ENCODE data around the gene CACNB4. TPM values are rescaled to one million over a fixed set of nuclear protein-coding genes. Genes with fewer than 3 reads are reported as not detected.
"Not testable (repeated sequence)": the region's sequence is repeated elsewhere in the genome, so short reads cannot be mapped to it uniquely, and the experiment has no call there.

Gene CACNB4
- total and polyA plus RNA-seq, 2 donors, result 4.8 to 33.9 TPM

DNA sequence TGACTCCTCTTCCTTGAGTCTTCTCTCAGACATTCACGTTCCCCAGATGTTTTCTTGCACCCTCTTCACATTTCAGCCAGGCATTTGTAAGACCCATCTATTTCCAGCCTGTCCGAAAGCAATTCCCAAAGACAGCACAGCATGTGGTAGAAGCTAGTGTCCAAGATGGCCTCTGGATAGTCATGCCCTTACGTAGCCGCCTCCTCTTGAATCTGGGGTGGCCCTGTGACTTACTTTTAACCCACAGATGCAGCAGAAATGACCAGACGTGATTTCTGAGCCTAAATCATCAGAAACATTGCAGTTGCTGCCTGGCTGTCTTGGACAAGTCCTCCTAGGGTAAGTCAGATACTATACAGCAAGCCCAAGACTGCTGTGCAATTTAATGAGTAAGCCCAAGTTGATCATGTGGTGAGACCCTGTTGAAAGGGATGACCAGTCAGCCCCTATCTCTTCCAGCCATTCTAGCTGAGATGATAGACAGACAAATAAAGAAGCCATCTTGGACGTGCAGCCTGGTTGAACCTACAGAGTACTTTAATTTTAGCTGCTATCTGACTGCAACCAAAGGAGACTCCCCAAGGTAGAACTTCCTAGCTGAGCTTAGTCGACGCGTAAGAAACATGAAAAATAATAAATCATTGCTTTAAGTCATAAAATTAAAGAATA, 282.9 kb downstream of the CACNB4 start:
- Histone ChIP-seq H3K4me1 (ENCODE audit: insufficient read depth) (no peaks in the 10 kb centered on the region), H3K27ac (ENCODE audit: low read depth) (no peak overlapping the region), H3K4me3 (ENCODE audit: low read depth, low read length) (no peak overlapping the region), H3K36me3 (ENCODE audit: insufficient read depth) (peaks cover 2% of the 10 kb centered on the region)
- no peak for DNase-seq (ENCODE audit: extremely low spot score)
- WGBS, result 94% methylated on average over 9 of the region's 9 CpGs

DNA sequence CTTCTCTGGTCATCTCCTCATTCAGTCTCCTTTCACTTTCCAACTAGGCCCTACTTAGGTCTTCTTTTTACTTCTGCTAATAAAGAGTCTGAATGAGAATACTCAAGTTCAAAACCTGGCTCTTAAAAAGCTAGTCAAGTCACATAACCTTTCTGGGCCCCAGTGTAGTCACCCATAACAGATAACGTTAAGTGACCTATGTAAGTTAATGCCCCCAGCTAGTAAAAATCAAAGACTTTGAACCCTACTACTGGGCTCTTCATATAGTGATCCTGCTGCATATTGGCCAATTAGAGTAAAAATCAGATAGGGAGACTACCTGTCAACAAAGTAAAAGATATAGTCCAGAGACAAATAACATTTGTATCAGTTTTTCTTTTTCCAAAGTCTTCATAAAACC, 288.4 kb downstream of the CACNB4 start:
- no peaks in the 10 kb centered on the region for H3K36me3 ChIP-seq (ENCODE audit: insufficient read depth)

DNA sequence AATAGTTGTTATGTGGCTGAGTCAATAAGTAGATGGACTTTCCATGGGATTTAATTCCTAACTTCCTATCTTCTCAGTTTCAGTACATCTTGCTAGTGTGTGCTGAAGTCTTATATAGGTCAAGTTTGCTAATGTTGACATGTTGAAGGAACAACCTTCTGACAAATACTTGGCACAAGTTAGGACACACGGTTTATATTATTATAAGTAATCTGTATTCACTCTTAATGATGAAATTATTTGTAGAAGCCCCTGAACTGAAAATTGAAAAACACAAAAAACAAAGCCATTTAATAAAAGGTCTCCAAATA, 289.8 kb downstream of the CACNB4 start:
- no peak for DNase-seq (ENCODE audit: extremely low spot score)
- no peaks in the 10 kb centered on the region for H3K36me3 ChIP-seq (ENCODE audit: insufficient read depth)
- H3K4me3 ChIP-seq (ENCODE audit: low read depth, low read length), result no peak overlapping the region
- no peaks in the 10 kb centered on the region for H3K4me1 ChIP-seq (ENCODE audit: insufficient read depth)
- H3K27ac ChIP-seq (ENCODE audit: low read depth), result no peak overlapping the region
- 59% methylated on average over 1 of the region's 1 CpG for WGBS

More for the DNA sequence above, 288.4 kb downstream of the CACNB4 start:
- H3K27ac ChIP-seq (ENCODE audit: low read depth), result no peak overlapping the region
- DNase-seq (ENCODE audit: extremely low spot score), result no peak
- 69% methylated on average over 1 of the region's 1 CpG for WGBS
- H3K4me1 ChIP-seq (ENCODE audit: insufficient read depth), result no peaks in the 10 kb centered on the region
- H3K4me3 ChIP-seq (ENCODE audit: low read depth, low read length), result no peak overlapping the region

DNA sequence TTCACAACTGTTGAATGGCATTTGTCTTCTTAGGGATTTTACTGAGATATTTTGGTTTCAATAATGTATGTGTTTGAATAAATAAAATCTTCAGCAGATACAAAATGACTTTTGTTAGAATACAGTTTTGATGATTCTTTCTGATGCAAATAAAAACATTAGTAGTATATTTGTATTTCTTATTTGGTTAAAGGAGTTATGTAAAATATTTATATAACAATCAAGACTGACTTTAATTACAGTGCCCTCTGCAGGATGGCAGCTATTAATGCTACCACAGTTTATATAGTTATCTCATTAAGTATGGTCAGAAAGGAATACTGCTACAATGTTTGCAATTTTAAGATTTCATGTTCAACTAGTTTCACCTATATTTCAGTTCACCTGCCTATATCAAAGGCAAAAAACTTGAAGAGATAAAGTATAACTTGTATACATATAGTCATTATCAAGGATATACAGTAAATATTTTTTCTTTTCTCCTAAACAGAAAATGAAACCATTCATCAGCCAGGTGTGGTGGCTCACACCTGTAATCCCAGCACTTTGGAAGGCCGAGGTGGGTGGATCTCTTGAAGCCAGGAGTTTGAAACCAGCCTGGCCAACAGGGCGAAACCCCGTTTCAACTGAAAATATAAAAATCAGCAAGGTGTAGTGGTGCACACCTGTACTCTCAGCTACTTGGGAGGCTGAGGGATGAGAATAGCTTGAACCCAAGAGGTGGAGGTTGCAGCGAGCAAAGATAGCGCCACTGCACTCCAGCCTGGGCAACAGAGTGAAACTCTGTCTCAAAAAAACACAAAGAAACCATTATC, 290.4 kb downstream of the CACNB4 start:
- no peak for DNase-seq (ENCODE audit: extremely low spot score)
- 91% methylated on average over 5 of the region's 5 CpGs for WGBS
- no peaks in the 10 kb centered on the region for H3K36me3 ChIP-seq (ENCODE audit: insufficient read depth)
- H3K4me1 ChIP-seq (ENCODE audit: insufficient read depth), result no peaks in the 10 kb centered on the region
- H3K4me3 ChIP-seq (ENCODE audit: low read depth, low read length), result no peak overlapping the region
- no peak overlapping the region for H3K27ac ChIP-seq (ENCODE audit: low read depth)

DNA sequence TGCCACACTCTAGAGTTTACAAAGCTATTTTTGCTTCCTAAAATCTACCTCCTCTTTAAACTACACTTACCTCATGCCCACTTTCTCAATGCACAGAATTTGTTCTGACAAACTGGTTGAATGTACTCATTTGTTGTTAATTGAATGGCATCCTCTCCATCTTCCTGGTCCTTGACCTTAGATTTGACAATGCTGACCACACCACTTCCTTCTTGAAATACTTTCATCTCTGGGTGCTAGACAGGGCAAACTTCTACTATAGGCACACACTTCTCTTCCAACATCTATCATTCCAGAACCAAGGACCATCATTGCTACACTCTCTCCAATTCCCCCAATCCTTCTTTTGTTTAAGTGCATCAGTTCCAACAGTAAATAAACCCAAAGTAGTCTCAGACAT, 292.9 kb downstream of the CACNB4 start:
- H3K4me3 ChIP-seq (ENCODE audit: low read depth, low read length), result no peak overlapping the region
- H3K27ac ChIP-seq (ENCODE audit: low read depth), result no peak overlapping the region
- no peaks in the 10 kb centered on the region for H3K36me3 ChIP-seq (ENCODE audit: insufficient read depth)
- DNase-seq (ENCODE audit: extremely low spot score), result no peak
- no peaks in the 10 kb centered on the region for H3K4me1 ChIP-seq (ENCODE audit: insufficient read depth)

DNA sequence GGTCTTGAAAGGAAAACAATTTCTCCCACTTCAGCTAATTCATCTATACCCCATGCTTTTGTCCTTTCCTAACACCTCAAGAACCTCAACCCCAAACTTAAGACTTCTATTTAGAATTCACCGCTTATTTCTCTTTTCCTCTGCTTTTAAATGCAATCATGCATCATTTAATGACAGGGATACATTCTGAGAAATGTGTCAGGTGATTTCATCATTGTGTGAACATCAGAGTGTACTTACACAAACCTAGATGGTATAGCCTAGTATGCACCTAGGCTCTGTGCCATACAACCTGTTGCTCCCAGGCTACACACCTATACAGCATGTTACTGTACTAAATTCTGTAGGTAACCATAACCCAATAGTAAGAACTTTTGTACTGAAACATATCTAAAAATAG, 293.5 kb downstream of the CACNB4 start:
- Histone ChIP-seq H3K4me1 (ENCODE audit: insufficient read depth) (no peaks in the 10 kb centered on the region), H3K4me3 (ENCODE audit: low read depth, low read length) (no peak overlapping the region), H3K36me3 (ENCODE audit: insufficient read depth) (no peaks in the 10 kb centered on the region), H3K27ac (ENCODE audit: low read depth) (no peak overlapping the region)
- no peak for DNase-seq (ENCODE audit: extremely low spot score)
- 99% methylated on average over 1 of the region's 1 CpG for WGBS

DNA sequence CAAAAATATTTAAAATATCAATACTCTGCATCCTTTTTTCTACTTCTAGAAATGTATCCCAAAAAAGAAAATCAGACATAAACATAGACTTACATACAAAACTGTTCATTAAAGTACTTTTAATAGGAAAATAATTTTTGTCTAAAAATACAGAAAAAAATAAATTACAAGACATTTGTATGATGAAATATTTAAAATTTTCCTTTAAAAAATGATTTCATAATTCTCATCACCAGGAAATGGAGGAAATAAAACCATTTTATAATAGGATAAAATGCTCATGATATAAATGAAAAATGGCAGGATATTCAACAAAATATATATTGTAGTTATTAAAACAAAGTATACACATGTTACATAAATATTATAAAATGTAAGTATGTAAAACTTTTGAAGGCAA, 295.0 kb downstream of the CACNB4 start:
- H3K4me1 ChIP-seq (ENCODE audit: insufficient read depth), result no peaks in the 10 kb centered on the region
- H3K4me3 ChIP-seq (ENCODE audit: low read depth, low read length), result no peak overlapping the region
- H3K27ac ChIP-seq (ENCODE audit: low read depth), result no peak overlapping the region
- no peaks in the 10 kb centered on the region for H3K36me3 ChIP-seq (ENCODE audit: insufficient read depth)
- no peak for DNase-seq (ENCODE audit: extremely low spot score)

DNA sequence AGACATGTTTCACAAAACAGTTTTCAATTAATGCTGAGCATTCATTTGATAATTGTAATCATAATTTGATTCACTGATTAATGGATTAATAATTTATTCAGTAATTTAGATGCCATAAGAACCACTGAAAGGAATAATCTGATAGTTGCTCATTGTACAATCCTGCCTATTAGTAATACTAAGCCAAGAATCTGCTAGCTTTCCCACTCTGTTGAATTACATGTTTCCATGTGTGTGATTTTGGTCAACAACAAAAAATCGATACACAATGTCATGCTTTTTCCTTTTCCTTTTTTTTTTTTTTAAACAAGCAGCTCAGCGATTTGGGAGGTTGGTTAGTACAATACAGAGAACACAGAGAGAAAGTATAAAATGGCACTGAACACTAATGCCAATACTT, 296.5 kb downstream of the CACNB4 start:
- WGBS, result 88% methylated on average over 2 of the region's 2 CpGs
- no peaks in the 10 kb centered on the region for H3K4me1 ChIP-seq (ENCODE audit: insufficient read depth)
- H3K4me3 ChIP-seq (ENCODE audit: low read depth, low read length), result no peak overlapping the region
- no peak overlapping the region for H3K27ac ChIP-seq (ENCODE audit: low read depth)
- H3K36me3 ChIP-seq (ENCODE audit: insufficient read depth), result no peaks in the 10 kb centered on the region
- no peak for DNase-seq (ENCODE audit: extremely low spot score)

DNA sequence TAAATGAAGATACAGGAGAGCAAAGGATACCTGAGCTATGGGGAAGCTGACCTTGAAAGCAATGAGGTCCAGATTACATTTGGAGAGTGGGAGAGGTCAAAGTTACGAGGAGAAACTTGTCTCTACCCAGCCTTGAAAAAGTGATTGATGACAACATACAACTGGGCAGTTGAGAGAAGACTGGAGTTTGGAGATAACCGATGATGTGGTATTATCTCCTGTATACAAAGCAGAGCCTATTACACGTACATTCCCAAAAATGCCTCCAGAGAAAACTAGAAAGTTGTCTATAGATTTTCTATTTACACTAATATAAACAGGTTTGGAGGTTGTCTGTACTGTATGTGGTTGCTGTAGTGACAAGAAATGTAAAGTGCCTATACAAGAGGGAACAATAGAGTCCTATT, 299.0 kb downstream of the CACNB4 start:
- DNase-seq (ENCODE audit: extremely low spot score), result no peak
- H3K36me3 ChIP-seq (ENCODE audit: insufficient read depth), result no peaks in the 10 kb centered on the region
- WGBS, result 81% methylated on average over 3 of the region's 3 CpGs
- H3K4me1 ChIP-seq (ENCODE audit: insufficient read depth), result no peaks in the 10 kb centered on the region
- no peak overlapping the region for H3K27ac ChIP-seq (ENCODE audit: low read depth)
- no peak overlapping the region for H3K4me3 ChIP-seq (ENCODE audit: low read depth, low read length)

DNA sequence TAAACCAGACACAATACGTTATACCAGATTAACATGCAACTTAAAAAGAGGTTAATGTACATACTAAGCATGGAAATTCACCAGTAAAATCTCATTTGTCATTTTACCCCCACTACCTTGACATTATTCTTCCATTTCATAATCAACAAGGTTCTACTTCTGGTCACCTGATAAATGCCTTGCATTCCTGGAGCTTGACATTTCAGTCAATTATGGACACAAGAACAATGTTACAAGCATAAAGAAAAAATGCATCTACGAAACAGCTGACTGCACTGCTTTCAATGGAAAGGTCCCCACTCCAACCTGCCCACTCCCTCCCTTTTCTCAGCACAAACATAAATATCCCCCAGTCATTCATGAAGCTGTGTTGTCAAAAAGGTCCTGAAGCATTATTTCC, 302.1 kb downstream of the CACNB4 start:
- no peak overlapping the region for H3K4me3 ChIP-seq (ENCODE audit: low read depth, low read length)
- no peak for DNase-seq (ENCODE audit: extremely low spot score)
- no peaks in the 10 kb centered on the region for H3K4me1 ChIP-seq (ENCODE audit: insufficient read depth)
- WGBS, result 97% methylated on average over 2 of the region's 2 CpGs
- no peaks in the 10 kb centered on the region for H3K36me3 ChIP-seq (ENCODE audit: insufficient read depth)
- no peak overlapping the region for H3K27ac ChIP-seq (ENCODE audit: low read depth)

DNA sequence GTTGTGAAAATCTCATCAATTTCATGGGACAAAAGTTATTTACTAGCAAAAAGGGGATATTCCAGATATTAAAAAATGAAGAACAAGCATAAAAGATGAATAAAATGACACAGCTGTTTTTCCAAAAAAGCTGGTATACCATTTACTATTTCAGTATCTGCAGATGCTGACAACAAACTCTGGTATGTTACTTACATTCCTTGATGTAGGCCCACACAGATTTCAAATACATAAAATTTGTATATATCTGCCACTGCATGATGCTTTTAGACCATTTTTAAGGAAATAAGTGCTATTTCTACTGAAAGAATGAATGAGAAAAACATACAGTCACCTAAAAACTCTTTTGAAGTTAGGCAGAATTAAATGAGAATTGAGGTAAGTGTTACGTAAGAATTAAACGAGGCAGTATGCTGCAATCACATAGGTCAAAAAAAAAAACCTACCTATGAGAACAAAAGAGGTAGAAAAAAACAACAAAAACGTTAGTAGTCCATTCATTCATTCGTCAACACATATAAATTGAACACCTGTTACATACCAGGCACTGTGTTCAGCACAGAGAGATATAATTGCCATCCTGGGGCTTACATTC, 303.1 kb downstream of the CACNB4 start:
- Histone ChIP-seq H3K36me3 (ENCODE audit: insufficient read depth) (no peaks in the 10 kb centered on the region), H3K27ac (ENCODE audit: low read depth) (no peak overlapping the region), H3K4me3 (ENCODE audit: low read depth, low read length) (no peak overlapping the region), H3K4me1 (ENCODE audit: insufficient read depth) (no peaks in the 10 kb centered on the region)
- DNase-seq (ENCODE audit: extremely low spot score), result no peak
- 82% methylated on average over 4 of the region's 4 CpGs for WGBS

DNA sequence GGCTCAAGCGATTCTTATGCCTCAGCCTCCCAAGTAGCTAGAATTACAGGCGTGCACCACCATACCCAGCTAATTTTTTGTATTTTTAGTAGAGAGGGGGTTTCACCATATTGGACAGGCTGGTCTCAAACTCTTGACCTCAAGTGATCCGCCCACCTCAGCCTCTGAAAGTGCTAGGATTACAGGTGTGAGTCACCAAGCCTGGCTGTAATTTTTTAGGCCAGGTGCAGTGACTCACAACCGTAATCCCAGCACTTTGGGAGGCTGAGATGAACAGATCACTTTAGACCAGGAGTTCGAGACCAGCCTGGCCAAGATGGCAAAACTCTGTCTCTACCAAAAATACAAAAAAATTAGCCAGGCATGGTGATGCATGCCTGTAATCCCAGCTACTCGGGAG, 304.4 kb downstream of the CACNB4 start:
- DNase-seq (ENCODE audit: extremely low spot score); H3K4me3 ChIP-seq (ENCODE audit: low read depth, low read length); H3K4me1 ChIP-seq (ENCODE audit: insufficient read depth); H3K36me3 ChIP-seq (ENCODE audit: insufficient read depth); H3K27ac ChIP-seq (ENCODE audit: low read depth): not testable (repeated sequence)
- WGBS, result 98% methylated on average over 6 of the region's 6 CpGs

DNA sequence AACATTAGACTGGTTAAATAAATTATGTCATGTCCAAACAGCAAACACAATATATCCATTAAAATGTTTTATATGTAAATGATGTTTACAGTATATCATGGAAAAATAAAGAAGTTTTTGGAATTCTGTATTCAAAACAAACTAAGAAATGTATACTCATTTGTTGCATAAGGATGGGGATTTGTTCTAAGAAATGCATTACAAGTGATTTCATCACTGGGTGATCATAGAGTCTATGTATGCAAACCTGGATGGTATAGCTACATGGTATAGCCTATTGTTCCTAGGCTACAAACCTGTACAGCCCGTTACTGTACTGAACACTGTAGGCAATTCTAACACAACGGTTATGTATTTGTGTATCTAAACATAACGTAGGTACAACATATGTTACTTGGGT, 305.7 kb downstream of the CACNB4 start:
- Histone ChIP-seq H3K27ac (ENCODE audit: low read depth) (no peak overlapping the region), H3K4me1 (ENCODE audit: insufficient read depth) (no peaks in the 10 kb centered on the region), H3K4me3 (ENCODE audit: low read depth, low read length) (no peak overlapping the region), H3K36me3 (ENCODE audit: insufficient read depth) (no peaks in the 10 kb centered on the region)
- no peak for DNase-seq (ENCODE audit: extremely low spot score)
- WGBS, result 94% methylated on average over 3 of the region's 3 CpGs

DNA sequence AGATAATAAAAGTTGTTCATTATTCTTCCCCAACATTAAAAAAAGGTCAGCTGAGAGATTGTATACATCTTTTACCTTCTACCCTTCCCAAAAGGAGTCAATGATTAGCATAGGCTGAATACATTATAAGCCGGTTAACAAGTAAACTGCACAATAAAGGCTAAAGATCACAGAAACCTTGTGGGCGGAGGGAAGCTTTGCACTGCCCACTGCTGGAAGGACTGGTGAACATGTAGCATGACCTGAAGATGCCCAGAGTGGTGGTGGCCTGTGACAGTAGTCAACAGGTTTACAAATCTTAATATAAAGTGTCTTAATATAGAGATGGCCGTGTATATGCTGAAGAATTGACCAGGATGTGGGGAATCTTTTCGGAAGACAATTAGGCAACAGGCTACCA, 306.3 kb downstream of the CACNB4 start:
- 97% methylated on average over 4 of the region's 4 CpGs for WGBS

More for the DNA sequence above, 306.3 kb downstream of the CACNB4 start:
- Histone ChIP-seq H3K27ac (ENCODE audit: low read depth) (no peak overlapping the region), H3K4me1 (ENCODE audit: insufficient read depth) (no peaks in the 10 kb centered on the region), H3K36me3 (ENCODE audit: insufficient read depth) (no peaks in the 10 kb centered on the region), H3K4me3 (ENCODE audit: low read depth, low read length) (no peak overlapping the region)
- DNase-seq (ENCODE audit: extremely low spot score), result no peak
